Left colon (tissue), 2 donors: ENCODE measurements around the gene ECT2. TPM values are rescaled to one million over a fixed set of nuclear protein-coding genes. Genes with fewer than 3 reads are reported as not detected.
"Not testable (repeated sequence)": the region's sequence is repeated elsewhere in the genome, so short reads cannot be mapped to it uniquely, and the experiment has no call there.

Experiments used
- ATAC-seq: fragments of 200-7000 bp; cut with Tn5 transposase; one replicate; pipeline ENCODE4 v1.9.1; 2020; ENCODE audit warnings: mild to moderate bottlenecking, moderate library complexity
- DNase-seq, 2 donors: peaks; one replicate each; pipeline ENCODE4 v3.0.0-alpha.2; 2020
- intact Hi-C, 2 donors: fragments of 100-400 bp; cut with DNase I in 1 of 2; cut with micrococcal nuclease in 1 of 2; formaldehyde crosslinking; loops; one replicate each; pipeline versions ENCODE4 v1.11.2 to v1.14.0; 2022; cut with DNase I, micrococcal nuclease
- total RNA-seq, 2 donors: library from RNA; stranded (reverse); fragmentation: NEBNext Ultra II Directional; extraction: Animal tissue kit (Norgen Biotek cat#: 25700); gene quantifications; one replicate each; pipeline ENCODE4 v1.2.1, GENCODE V29; 2021
- donor health status: DM: no; HTN: no; CAD: no.
- donor health status: DM: yes; HTN: yes; CAD: no.

The ECT2 gene
- total RNA-seq, 2 donors from 2014 or later, result 15.7 to 22.3 TPM

- intact Hi-C loops, result no loop called here
- ATAC-seq, result no peak
- DNase-seq, result no peak
These were observed 95.6 kb downstream of the ECT2 start for GRCh38 chr3:172846103-172846561.

- intact Hi-C loops, result no loop called here
- DNase-seq, result no peak
- no peak for ATAC-seq
These were observed 96.2 kb downstream of the ECT2 start for GRCh38 chr3:172846706-172847105.

GRCh38 chr3:172847292-172847691, 96.8 kb downstream of the ECT2 start:
- ATAC-seq, result no peak
- intact Hi-C loops, result no loop called here
- no peak for DNase-seq

GRCh38 chr3:172848910-172849309, 98.4 kb downstream of the ECT2 start:
- intact Hi-C loops, result no loop called here
- ATAC-seq (no peak), DNase-seq (no peak)

- intact Hi-C loops, result no loop called here
- DNase-seq (no peak), ATAC-seq (no peak)
These were observed 102.5 kb downstream of the ECT2 start for GRCh38 chr3:172853005-172853404.

GRCh38 chr3:172853921-172854666, 103.6 kb downstream of the ECT2 start:
- intact Hi-C loops, result no loop called here
- ATAC-seq, result no peak
- no peak for DNase-seq

GRCh38 chr3:172855037-172855436, 104.5 kb downstream of the ECT2 start:
- DNase-seq, result no peak
- intact Hi-C loops, result no loop called here

GRCh38 chr3:172856795-172857742, 106.5 kb downstream of the ECT2 start:
- intact Hi-C loops, result no loop called here
- DNase-seq, result no peak
- peak; percentile 42 for ATAC-seq

More at GRCh38 chr3:172855037-172855436, 104.5 kb downstream of the ECT2 start:
- no peak for ATAC-seq

- ATAC-seq (no peak), DNase-seq (no peak)
- intact Hi-C loops, result no loop called here
These were observed 108.5 kb downstream of the ECT2 start for GRCh38 chr3:172859041-172859440.

GRCh38 chr3:172866726-172867350, 116.3 kb downstream of the ECT2 start:
- DNase-seq, ATAC-seq, intact Hi-C loops: not testable (repeated sequence)

- intact Hi-C loops, result no loop called here
- ATAC-seq (peak; percentile 54), DNase-seq (no peak)
These were observed 118.2 kb downstream of the ECT2 start for GRCh38 chr3:172868582-172869200.

GRCh38 chr3:172869368-172869771, 118.8 kb downstream of the ECT2 start:
- DNase-seq (peak; percentile 38 to 47), ATAC-seq (peak; percentile 97)
- intact Hi-C loops, result no loop called here

GRCh38 chr3:172869784-172870518, 119.4 kb downstream of the ECT2 start:
- intact Hi-C loops, result no loop called here
- ATAC-seq (peak; percentile 31), DNase-seq (no peak)

Other genes with a start within 250 kb of the ECT2 start
- gene TNFSF10, start 227.3 kb upstream of the ECT2 start, total RNA-seq, result 100 to 1,000 TPM in 1 of 2 donors, 10 to 100 TPM in 1; 94.2 to 136 TPM
- gene NCEH1, start 39.7 kb upstream of the ECT2 start, total RNA-seq, result 10 to 100 TPM; 43.3 to 49.0 TPM